CD4-positive, alpha-beta T cell treated with Interleukin-6 at 100 ng/mL for 8 hours (primary cell): ENCODE measurements around the gene ZNF236.

Experiments used
- DNase-seq: peaks from one replicate; pipeline ENCODE4 v3.0.0-alpha.2; 2020; ENCODE audit warnings: mixed read lengths, low spot score

Gene ZNF236

DNA sequence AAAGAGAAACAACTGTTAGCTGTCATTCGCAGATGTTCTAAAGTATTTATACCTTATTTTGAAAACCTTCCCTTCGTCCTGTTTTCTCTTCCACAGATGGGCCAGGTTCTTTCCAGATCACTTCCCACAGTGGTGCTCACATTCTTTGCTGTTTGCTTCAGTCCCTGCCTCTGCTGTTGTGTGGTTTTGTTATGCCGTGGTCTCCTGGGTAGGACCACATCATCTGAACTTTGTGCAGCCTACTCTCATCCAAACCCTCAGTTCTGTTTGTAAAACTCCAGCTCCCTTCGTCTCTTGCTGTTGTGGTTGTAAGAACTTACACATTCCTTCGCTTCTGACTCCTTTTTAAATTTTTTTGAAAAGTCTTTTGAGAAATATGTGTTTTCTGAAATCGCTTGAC, 38.1 kb downstream of the ZNF236 start:
- DNase-seq = no peak

DNA sequence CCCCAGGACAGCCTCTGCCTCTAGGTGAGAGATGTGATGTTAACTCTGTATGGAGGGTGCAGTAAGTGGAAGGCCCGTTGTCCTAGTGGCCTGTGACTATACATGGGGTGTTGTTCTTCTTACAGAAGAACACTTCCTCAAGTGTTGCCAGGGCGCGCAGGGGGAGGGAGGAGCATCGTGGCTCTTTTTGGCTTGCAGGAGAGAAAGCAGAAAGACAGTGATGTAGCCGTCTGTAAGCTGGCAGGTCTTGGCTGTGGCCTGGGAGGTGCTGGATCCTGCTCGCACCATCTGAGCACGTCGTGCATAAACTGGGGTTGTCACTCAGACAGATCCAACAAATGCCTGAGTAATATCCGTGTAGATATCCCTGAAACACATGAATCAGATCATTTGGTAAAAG, 44.3 kb downstream of the ZNF236 start:
- DNase-seq = no peak

DNA sequence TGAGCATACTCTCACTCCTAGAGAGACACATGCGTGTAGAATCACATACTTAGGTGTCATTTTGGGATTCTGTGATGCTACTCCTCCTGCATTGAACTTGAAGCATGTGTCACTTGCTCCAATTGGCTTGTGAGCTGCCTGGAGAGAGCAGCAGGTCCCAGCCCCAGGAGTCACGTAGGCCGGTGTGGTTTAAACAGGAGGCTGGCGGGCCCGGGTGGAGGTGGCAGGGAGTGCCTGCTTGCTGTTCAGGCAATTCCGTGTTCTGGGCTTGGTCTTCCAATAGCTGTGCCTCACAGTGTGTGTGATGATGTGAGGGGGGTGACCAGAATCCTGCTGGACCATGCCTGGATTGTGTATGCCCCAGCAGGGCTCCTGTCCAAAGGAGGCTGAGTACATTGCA, 51.0 kb downstream of the ZNF236 start:
- DNase-seq = no peak

DNA sequence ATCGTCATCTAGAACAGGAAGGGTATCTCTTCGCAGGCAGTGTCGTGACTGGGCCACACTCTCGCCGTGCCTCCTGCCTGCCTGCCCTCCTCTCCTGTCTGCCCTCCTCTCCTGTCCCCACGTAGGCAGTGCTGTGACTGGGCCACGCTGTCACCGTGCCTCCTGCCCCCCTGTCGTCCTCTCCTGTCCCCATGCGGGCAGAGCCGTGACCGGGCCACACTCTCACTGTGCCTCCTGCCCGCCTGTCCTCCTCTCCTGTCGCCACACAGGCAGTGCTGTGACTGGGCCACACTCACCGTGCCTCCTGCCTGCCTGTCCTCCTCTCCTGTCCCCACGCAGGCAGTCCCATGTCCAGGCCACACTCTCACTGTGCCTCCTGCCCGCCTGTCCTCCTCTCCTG, 51.4 kb downstream of the ZNF236 start:
- DNase-seq = no peak

DNA sequence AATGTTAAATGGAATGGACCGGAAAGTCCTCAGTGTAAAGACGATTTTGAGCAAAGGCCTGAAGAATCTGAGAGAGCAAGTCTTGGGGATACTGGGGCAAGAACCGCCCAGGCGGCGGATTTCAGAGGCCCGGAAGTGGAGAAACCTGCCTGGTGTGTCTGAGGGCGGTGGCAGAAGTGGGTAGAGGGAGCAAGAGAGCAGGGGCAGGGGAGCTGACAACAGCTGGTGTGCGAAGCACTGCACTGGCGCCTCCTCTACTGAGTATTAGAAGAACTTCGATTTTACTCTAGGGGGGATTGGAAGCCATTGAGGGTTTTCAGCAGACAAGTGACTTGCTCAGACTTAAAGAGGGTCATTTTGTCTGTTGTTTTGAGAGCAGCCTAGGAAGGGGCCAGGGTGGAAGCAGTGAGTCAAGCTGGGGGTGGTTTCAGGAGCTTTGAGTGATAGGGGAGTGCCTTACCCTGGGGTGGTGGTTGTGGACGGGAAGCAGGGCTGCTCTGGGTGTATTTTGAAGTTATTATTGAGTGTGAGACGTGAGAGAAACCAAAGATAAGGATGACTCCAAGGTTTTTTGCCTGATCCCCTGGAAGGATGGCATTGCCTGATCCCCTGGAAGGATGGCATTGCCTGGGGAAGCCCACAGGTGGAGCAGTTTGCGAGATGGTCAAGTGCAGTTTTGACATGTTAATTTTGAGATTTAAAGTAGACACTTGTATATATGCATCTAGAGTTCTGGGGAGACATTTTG, 52.5 kb downstream of the ZNF236 start:
- peak; percentile 29 for DNase-seq

DNA sequence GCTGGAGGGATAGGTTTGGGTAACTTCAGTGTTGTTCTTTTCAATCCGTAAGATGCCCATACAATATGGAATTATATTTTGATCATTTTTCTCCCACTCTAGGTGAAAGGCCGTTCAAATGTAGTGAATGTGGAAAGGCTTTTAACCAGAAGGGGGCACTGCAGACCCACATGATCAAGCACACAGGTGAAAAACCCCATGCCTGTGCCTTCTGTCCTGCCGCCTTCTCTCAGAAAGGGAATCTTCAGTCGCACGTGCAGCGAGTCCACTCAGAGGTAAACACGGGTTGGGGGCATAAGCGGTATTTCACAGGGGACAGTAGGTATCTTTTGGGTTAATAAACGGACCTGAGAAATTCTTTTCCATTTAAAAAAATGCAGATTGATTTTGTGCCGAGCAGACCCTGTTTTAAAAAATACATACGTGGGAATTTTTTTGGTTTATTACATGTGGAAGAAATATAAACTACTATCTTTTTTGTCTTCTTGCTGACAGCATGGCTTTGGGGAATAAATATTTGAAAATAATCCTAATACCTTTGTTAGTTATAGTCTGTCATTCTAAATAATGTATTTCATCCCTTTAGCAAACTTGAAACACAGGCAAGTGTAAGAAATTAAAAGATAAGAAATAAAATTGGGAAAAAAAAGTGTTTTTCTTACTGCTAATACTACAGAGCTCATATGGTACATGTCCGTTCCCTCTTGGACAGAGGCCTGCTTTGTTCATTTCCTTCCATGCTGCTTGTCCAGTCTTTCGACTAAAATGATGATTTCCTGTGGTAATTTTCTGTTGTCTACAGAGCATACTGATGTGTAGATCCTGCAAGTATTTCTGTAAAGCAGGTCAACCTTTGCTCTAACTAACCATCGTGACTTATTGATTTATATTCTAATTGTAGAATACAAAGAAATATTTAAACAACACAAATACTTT, 53.3 kb downstream of the ZNF236 start:
- DNase-seq = no peak

DNA sequence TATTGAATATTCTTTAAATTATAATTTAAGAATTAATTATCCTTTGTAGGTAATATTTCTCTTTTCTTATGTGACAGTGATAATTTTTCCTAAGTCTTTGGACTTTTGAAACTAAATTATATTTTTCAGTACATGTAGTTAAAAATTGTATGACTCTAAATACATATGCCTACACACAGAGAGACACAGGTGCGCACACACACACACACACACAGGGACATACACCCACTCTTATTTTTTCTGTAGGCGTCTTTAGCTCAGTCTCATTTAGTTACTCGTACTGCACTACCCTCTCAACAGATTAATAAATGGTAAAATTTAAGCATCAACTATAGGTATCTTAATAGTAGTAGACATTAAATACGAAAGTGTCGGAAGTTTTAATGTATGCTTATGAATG, 56.1 kb downstream of the ZNF236 start:
- DNase-seq = no peak

DNA sequence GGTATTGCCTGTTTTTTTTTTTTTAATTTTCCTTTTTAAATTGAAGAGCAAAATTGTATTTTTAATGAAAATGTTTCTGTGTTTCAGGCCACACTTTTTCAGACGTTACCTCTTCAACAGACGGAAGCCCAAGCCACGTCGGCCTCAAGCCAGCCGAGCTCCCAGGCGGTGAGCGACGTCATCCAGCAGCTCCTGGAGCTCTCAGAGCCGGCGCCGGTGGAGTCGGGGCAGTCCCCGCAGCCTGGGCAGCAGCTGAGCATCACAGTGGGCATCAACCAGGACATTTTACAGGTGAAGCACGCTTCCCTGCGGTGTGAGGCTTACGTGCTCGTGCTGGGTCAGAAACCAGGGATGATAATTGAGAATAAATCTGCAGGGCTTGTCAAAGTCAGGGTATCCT, 57.7 kb downstream of the ZNF236 start:
- DNase-seq = no peak

DNA sequence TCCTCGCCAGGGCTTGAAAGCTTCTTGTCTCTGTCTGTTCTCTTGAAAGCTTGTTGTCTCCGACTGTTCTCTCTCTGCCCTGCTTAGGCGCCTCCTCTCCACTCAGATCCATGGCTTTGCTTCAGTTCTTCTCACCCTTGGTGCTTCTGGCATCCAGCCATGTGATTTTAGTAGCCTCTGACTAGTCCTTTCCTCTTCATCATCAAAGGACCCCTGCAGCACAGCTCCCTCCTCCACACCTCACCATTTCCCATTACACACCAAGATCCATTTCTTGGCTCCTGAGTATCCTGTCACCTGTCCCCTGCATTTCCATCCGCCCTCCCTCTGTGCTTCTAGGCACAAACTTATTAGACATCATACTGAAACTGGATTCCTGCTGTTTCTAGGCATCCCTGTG, 59.4 kb downstream of the ZNF236 start:
- DNase-seq = no peak

DNA sequence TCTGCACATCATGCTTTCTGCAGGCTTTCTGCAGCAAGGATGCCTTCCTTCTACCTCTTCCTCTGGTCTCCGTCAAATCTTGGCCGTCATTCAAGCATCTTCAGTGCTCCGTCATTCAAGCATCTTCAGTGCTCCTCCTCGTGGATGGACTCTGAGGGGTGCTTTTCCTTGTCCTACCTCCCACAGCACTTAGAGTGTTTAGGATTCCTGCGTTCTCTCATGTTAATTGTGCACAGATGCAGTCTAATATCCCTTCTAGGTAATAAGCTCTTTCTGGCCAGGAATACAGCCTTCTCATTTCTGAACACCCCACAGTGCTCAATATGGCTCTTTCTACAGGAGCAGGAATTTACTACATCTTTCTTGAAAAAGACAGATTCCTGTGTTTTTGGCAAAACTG, 59.8 kb downstream of the ZNF236 start:
- no peak for DNase-seq

DNA sequence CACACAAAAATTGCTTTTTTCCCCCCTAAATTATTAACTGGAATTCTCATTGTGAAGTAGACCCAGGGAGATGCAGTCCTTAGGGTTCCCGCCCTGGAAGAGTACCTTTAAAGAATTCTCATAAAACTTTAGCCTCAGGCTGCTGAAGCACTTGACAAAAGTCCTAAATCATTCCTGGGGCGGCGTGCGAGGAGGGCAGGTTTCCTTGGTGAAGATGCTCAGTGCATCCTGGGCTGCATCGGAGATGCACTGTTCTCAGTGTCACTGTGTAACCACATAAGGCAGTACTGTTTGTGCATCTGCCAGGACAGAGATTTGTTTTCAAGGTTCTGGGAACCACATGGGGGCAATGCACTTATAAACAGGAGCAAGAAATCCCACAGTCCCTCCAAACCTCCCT, 62.6 kb downstream of the ZNF236 start:
- DNase-seq = no peak

DNA sequence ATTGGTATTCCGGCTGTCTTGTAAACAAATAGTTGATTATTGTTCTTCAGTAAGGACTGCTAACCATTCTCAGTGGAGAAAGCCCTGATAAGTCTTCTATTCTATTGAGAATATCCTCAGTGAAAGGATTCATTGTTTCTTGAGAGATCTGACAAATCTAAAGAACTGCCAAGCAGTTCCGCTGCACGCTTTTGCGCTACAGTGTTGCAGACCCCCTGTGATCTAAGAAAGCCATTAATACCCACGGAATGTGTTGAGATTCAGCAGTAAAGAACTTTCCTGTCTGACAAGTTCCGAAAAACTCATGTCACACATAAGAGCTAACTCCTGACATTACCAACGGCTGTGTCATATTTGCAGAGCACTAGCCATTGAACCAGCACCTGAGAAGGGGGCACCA, 63.8 kb downstream of the ZNF236 start:
- no peak for DNase-seq

DNA sequence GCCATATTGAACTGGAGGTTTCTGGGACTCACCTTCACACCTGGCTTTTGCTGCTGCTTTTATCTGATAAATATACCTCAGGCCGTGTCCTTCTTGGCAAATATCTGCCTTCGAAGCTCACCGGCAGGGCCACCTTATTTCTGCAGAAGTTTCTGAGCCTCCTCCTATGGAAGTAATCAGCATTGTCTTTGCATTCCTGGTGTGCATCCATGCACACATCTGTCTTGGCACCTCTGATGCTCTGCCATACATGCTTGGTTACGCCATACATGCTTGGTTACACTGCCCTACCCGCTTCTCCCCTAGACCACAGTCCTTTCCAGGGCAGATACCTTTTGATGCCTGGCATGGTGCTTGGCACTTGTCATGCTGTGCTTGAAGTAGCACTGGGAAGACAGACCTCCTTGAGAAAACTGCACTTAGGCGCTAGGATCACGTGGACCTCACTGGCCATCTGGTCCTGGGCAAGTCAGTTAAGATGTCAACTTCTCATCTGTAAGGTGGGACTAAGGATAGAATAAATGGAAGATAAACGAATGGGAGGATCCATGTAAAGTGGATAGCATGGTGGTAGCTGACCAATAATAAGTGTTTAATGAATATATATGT, 66.8 kb downstream of the ZNF236 start:
- DNase-seq = no peak

DNA sequence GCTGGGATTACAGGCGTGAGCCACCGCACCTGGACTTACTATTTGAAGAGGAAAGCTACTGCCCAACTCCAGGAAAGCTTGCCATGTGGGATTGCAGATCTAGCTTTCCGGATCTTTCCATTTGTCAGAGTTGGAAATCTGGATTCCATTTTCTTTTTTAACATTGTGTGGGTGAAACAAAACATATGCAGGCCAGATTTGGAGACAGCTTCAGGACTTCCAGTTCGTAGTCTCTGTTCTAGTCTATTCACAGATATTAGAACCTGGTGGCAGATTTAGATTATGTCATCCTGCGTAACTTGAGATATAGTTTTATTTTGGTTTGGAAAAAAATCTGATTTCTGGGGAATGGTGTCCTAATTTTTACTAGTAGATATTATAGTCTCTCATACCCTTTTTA, 70.5 kb downstream of the ZNF236 start:
- no peak for DNase-seq

DNA sequence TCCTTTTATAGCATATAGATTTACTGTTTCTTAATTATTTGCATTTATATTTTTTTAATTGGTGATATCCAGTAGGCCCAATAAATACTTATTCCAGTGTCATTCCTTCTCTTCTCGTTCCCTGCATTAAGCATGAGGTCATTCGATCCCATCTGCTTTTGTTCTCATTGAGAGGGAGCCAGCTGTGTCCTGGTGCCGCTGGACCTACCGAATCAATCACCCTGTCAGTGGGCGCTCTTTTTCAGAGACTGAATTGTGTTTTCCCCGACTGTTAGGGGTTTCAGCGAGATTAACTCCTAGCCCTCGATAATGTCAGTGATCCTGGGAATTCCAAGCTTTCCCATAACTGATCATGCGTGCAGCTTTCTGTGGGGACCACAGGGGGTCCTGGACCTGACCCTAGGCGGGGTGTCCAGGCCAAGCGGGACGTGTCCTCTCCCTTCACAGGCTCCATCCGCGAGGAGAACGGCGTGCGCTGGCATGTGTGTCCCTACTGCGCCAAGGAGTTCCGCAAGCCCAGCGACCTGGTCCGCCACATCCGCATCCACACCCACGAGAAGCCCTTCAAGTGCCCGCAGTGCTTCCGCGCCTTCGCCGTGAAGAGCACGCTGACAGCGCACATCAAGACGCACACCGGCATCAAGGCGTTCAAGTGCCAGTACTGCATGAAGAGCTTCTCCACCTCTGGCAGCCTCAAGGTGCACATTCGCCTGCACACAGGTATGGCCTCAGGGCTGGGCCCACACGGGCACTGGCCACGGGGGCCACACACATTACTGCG, 72.4 kb downstream of the ZNF236 start:
- no peak for DNase-seq

DNA sequence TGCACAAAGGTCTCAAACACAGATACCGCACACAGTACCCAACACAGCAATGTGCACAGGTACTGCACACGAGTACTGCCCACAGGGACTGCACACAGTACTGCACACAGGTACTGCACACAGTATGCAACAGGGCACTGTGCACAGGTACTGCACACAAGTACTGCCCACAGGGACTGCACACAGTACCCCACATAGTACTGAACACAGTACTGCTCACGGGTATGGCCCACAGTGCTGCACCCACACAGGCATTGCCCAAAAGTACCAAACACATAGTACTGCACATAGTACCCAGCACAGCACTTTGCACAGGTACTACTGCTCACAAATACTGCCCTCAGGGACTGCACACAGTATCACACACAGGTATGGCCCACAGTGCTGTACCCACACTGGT, 73.1 kb downstream of the ZNF236 start:
- DNase-seq = no peak

DNA sequence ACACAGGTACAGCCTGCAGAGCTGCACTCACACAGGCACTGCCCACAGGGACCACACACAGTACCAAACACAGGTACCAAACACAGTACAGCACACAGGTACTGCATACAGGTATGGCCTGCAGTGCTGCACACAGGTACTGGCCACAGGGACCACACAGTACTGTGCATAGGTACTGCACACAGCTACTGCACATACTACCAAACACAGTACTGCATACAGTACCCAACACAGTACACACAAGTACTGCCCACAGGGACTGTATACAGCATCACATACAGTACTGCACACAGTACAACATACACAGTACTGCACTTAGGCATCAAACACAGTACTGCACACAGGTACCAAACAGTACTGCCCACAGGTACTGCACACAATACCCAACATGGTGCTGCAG, 74.3 kb downstream of the ZNF236 start:
- DNase-seq = no peak

DNA sequence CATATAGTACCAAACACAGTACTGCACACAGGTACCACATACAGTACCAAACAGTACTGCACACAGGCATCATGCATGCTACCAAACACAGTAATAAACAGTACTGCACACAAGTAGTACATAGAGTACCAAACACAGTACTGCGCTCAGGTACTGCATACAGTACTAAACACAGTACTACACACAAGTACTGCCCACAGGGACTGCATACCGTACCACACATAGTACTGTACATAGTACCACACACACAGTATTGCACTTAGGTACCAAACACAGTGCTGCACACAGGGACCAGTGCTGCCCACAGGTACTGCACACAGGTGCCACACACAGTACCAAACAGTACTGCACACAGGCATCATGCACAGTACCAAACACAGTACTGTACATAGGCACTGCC, 74.9 kb downstream of the ZNF236 start:
- no peak for DNase-seq

DNA sequence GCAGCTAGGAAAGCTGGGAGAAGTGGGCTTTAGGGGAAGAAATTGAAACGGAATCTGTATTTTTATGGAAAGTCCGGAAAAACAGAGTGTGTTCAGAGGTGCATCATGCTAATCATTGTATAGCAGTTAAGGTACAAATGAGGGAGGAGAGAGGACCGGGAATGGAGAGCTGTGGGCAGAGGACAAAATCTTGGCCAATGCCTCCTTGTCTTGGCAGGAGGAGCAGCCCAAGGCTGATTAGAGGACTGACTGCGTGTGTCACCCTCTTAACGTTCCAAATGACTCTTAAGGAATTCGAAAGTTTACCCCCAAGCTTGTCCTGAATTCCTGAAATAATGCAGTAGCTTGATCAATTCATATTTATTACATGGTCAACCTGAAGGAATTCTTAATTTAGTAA, 81.0 kb downstream of the ZNF236 start:
- no peak for DNase-seq

DNA sequence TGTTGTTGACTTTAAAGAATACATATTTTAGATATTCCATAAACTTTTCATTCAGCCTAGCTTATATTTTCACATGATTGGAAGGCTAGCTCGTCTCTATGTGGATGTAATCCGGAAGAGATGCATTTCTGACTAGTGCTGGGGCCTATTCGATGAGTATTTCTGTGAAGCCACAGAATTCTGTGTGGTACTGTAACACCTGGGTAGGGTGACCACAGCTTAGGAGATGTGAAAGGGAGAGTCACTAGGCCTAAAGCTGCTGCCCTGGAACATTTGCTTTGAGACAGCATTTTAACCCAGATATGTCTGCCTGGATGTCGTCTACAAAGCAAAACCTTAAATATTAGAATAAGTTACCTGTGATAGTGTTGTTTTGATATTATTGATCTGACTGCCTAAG, 83.5 kb downstream of the ZNF236 start:
- no peak for DNase-seq

DNA sequence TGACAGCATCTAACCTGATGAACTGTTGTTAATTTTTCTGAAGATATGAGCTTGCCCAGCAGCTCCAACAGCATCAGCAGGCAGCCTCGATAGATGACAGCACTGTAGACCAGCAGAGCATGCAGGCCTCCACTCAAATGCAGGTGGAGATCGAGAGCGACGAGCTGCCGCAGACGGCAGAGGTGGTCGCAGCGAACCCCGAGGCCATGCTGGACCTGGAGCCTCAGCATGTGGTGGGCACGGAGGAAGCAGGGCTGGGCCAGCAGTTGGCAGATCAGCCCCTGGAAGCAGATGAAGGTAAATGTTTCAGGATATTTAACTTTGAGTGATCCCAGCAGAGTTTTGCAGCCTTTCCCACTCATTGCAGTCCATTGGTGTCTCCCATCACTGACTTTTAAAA, 85.9 kb downstream of the ZNF236 start:
- DNase-seq = no peak

DNA sequence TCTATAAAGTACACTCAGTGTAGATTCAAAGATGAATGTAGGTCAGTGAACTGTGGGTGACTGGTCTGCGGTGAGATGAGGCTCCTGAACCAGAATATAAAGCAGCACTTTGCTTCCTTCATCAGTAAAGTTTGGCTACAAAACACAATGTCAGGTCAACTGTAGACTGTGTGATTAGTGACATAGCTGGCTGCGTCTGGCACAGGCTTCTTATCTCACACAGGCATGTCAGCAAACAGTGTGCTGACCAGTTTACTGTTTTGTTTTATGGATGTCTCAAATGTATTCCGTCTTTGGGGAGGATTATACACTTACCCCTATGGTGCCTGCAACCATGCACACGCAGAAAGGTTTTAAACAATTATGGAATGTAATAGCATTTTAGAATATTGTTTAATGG, 87.1 kb downstream of the ZNF236 start:
- DNase-seq = no peak
